ENCODE data around the gene SLC2A10. TPM values are rescaled to one million over a fixed set of nuclear protein-coding genes. Genes with fewer than 3 reads are reported as not detected.

The SLC2A10 gene
- total RNA-seq, result 18.9 TPM
- 10 to 100 TPM; 14.0 to 22.3 (median 17.2) TPM for polyA plus RNA-seq (ENCODE audit: insufficient read depth in 1 of 8, insufficient read length in 8 of 8, low replicate concordance in 1 of 8)
- long read RNA-seq, donor 1, full-length matches to known transcripts, result 3 of 3 reads
- long read RNA-seq, donor 1, partial matches to known transcripts, result 0 of 3 reads
- long read RNA-seq, donor 1, other reads (novel, unspliced or antisense), result 0 of 3 reads
- long read RNA-seq, donor 2, result 0 reads
- long read RNA-seq, donor 3, full-length matches to known transcripts, result 5 of 5 reads
- long read RNA-seq, donor 3, partial matches to known transcripts, result 0 of 5 reads
- long read RNA-seq, donor 3, other reads (novel, unspliced or antisense), result 0 of 5 reads
- long read RNA-seq, donor 4, full-length matches to known transcripts, result 3 of 3 reads
- long read RNA-seq, donor 4, partial matches to known transcripts, result 0 of 3 reads
- long read RNA-seq, donor 4, other reads (novel, unspliced or antisense), result 0 of 3 reads
- long read RNA-seq, donor 5, full-length matches to known transcripts, result 9 of 15 reads
- long read RNA-seq, donor 5, partial matches to known transcripts, result 6 of 15 reads
- long read RNA-seq, donor 5, other reads (novel, unspliced or antisense), result 0 of 15 reads
- long read RNA-seq, donor 6, full-length matches to known transcripts, result 4 of 14 reads
- long read RNA-seq, donor 6, partial matches to known transcripts, result 10 of 14 reads
- long read RNA-seq, donor 6, other reads (novel, unspliced or antisense), result 0 of 14 reads
- long read RNA-seq, donor 7, full-length matches to known transcripts, result 7 of 40 reads
- long read RNA-seq, donor 7, partial matches to known transcripts, result 33 of 40 reads
- long read RNA-seq, donor 7, other reads (novel, unspliced or antisense), result 0 of 40 reads
- long read RNA-seq, donor 8, full-length matches to known transcripts, result 4 of 4 reads
- long read RNA-seq, donor 8, partial matches to known transcripts, result 0 of 4 reads
- long read RNA-seq, donor 8, other reads (novel, unspliced or antisense), result 0 of 4 reads
- long read RNA-seq, donor 9, full-length matches to known transcripts, result 2 of 2 reads
- long read RNA-seq, donor 9, partial matches to known transcripts, result 0 of 2 reads
- long read RNA-seq, donor 9, other reads (novel, unspliced or antisense), result 0 of 2 reads
- long read RNA-seq, donor 10, full-length matches to known transcripts, result 7 of 7 reads
- long read RNA-seq, donor 10, partial matches to known transcripts, result 0 of 7 reads
- long read RNA-seq, donor 10, other reads (novel, unspliced or antisense), result 0 of 7 reads
- long read RNA-seq, donor 11, full-length matches to known transcripts, result 5 of 11 reads
- long read RNA-seq, donor 11, partial matches to known transcripts, result 6 of 11 reads
- long read RNA-seq, donor 11, other reads (novel, unspliced or antisense), result 0 of 11 reads

DNA sequence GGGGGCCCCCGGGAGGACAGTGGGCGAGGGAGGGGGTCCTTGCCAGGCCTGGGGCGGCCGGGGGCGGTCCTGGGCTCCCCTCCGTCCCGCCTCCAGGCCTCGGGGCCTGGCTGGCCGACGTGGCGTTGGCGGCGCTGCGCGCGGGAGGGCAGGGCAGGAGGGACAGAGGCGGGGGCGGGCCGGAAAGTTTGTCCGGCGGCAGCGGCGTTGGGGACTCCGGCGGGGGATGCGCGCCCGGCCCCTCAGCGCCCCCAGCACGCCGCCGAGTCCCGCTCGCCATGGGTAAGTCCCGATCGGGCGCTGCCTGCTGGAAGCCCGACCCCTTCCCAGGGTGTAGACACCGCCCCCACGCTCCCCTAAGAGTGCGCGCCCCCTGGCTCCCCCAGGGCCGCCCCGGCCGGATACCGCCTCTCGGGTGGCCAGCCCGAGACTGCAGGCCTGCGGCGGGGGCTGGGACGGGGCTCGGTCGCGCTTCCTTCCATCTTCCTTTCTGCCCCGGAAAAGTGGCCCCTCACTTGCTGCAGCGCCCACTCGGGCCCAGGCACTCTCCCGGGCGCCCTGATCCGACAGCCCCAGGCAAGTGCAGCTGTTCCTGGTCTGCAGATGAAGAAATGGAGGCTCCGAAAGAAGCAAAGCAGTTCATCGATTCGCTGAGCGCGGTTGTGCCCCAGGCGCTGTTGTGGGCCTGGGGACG lies at the start of gene SLC2A10:
SLC2A10 (plus strand) TSS at position 191 of the 694 bp plus-strand sequence; CDS start at position 279, 88 bp downstream.
- peak within 1 kb of the TSS; percentile 90 for H3K27ac ChIP-seq (ENCODE audit: low read length)
- peaks cover 5% of the 10 kb centered on the region for H3K36me3 ChIP-seq (ENCODE audit: control insufficient read depth, insufficient read depth, low read length)
- H3K4me3 ChIP-seq (ENCODE audit: low read length), result peak within 1 kb of the TSS; percentile 79
- no peaks in the 10 kb centered on the region for H3K9me3 ChIP-seq (replicated peaks; ENCODE audit: control insufficient read depth, low read depth, low read length)
- no peaks in the 10 kb centered on the region for H3K27me3 ChIP-seq (ENCODE audit: control insufficient read depth, insufficient read depth, low read length)
- under 1% methylated on average over 64 of the region's 67 CpGs for WGBS (ENCODE audit: insufficient coverage)
- DNase-seq, result peak; percentile 87
- H3K4me1 ChIP-seq (ENCODE audit: control insufficient read depth, insufficient read depth, low read length), result peaks cover 39% of the 10 kb centered on the region

DNA sequence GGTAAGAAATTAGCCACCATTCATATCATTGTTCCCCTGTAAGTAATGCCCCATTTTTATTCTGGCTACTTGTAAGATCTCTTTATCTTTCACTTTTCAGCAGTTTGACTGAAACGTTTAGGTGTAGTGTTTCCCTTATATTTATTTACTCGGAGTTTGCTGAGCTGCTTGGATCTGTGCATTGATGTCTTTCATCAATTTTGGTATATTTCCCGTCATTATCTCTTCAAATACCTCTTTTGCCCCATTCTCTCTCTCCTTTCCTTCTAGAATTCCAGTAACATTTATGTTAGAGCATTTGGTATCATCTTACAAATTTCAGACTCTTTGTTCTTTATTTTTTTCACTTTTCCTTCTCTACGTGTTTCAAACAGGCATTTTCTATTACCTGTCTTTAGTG lies 49.0 kb upstream of the SLC2A10 start:
- no peaks in the 10 kb centered on the region for H3K36me3 ChIP-seq (ENCODE audit: control insufficient read depth, insufficient read depth, low read length)
- no peak for DNase-seq
- no peaks in the 10 kb centered on the region for H3K9me3 ChIP-seq (replicated peaks; ENCODE audit: control insufficient read depth, low read depth, low read length)
- H3K4me1 ChIP-seq (ENCODE audit: control insufficient read depth, insufficient read depth, low read length), result no peaks in the 10 kb centered on the region
- no peak overlapping the region for H3K4me3 ChIP-seq (ENCODE audit: low read length)
- H3K27ac ChIP-seq (ENCODE audit: low read length), result no peak overlapping the region
- H3K27me3 ChIP-seq (ENCODE audit: control insufficient read depth, insufficient read depth, low read length), result no peaks in the 10 kb centered on the region
- WGBS (ENCODE audit: insufficient coverage), result no CpG with 5 or more reads among the region's 4 CpGs

DNA sequence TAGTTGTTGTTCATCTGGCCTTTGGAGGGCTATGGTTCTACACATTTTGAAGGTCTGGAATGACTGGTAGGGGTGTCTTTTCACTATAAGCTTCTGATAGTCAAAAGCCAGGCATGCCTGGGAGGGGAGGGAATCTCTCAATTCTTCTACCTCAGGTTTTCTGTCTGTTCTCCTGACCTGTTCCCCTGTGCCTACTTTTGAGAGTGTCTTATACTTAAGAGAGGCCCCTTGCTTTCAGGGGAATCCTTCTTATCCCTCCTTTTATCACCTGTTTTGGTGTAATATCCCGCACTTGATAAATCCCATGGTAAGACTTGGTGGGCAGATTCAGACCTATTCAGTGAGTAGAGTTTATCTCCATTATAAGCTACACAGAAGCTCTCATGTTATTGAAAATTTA lies 47.8 kb upstream of the SLC2A10 start:
- Histone ChIP-seq H3K4me1 (ENCODE audit: control insufficient read depth, insufficient read depth, low read length) (no peaks in the 10 kb centered on the region), H3K27ac (ENCODE audit: low read length) (no peak overlapping the region), H3K9me3 (replicated peaks; ENCODE audit: control insufficient read depth, low read depth, low read length) (no peaks in the 10 kb centered on the region), H3K27me3 (ENCODE audit: control insufficient read depth, insufficient read depth, low read length) (no peaks in the 10 kb centered on the region), H3K4me3 (ENCODE audit: low read length) (no peak overlapping the region), H3K36me3 (ENCODE audit: control insufficient read depth, insufficient read depth, low read length) (no peaks in the 10 kb centered on the region)
- no CpG with 5 or more reads among the region's 1 CpG for WGBS (ENCODE audit: insufficient coverage)
- no peak for DNase-seq

DNA sequence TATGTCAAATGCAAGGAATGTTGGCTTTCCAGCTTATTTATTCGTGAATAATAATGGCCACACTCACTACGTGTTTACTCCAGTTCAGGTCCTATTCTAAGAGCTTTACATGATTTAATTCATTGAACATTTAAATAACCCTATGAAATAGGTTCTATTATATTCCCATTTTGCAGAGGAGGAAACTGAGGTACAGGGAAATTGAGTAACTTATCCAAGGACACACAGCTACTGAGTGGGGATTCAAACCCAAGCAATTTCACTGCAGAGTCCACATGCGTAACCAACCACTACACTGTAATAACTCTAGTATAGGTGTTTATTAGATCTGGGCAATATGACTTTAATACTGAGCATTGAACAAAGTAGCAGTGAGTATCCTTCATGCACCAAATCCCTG lies 45.9 kb upstream of the SLC2A10 start:
- no peak overlapping the region for H3K4me3 ChIP-seq (ENCODE audit: low read length)

DNA sequence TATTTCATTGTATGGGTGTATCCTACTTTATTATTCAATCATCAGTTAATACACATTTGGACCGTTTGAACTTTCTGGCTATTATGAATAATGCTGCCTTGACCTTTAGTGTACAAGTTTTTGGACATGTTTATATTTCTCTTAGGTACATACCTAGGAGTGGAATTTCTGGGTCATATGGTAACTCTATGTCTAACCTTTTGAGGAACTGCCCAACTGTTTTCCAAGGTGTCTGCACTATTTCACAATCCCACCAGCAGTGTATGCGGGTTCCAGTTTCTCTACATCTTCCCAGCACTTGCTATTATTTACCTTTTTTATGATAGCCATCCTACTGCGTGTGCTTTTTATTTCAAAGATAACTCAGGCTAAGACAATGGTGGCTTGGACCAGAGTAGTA lies 43.8 kb upstream of the SLC2A10 start:
- no peak for DNase-seq
- Histone ChIP-seq H3K4me1 (ENCODE audit: control insufficient read depth, insufficient read depth, low read length) (no peaks in the 10 kb centered on the region), H3K27ac (ENCODE audit: low read length) (no peak overlapping the region), H3K4me3 (ENCODE audit: low read length) (no peak overlapping the region), H3K27me3 (ENCODE audit: control insufficient read depth, insufficient read depth, low read length) (no peaks in the 10 kb centered on the region), H3K36me3 (ENCODE audit: control insufficient read depth, insufficient read depth, low read length) (no peaks in the 10 kb centered on the region), H3K9me3 (replicated peaks; ENCODE audit: control insufficient read depth, low read depth, low read length) (peaks cover 2% of the 10 kb centered on the region)
- 89% methylated on average over 1 of the region's 3 CpGs for WGBS (ENCODE audit: insufficient coverage)

More for the DNA sequence above, 45.9 kb upstream of the SLC2A10 start:
- Histone ChIP-seq H3K36me3 (ENCODE audit: control insufficient read depth, insufficient read depth, low read length) (no peaks in the 10 kb centered on the region), H3K9me3 (replicated peaks; ENCODE audit: control insufficient read depth, low read depth, low read length) (no peaks in the 10 kb centered on the region), H3K4me1 (ENCODE audit: control insufficient read depth, insufficient read depth, low read length) (no peaks in the 10 kb centered on the region), H3K27me3 (ENCODE audit: control insufficient read depth, insufficient read depth, low read length) (no peaks in the 10 kb centered on the region), H3K27ac (ENCODE audit: low read length) (no peak overlapping the region)
- no CpG with 5 or more reads among the region's 3 CpGs for WGBS (ENCODE audit: insufficient coverage)
- no peak for DNase-seq

DNA sequence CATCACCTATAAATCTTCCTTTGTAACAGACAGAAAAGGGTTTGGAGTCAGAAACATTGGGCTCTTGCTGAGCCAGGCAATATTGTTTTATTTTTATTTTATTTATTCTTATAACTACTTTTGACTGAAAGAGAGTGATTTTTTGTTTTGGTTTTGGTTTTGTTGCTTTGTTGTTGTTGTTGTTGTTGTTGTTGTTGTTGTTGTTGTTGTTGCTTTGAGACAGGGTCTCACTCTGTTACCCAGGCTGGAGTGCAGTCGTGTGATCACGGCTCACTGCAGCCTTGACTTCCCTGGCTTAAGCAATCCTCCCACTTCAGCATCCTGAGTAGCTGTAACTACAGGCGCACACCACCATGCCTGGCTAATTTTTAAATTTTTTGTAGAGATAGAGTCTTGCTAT lies 43.1 kb upstream of the SLC2A10 start:
- H3K27me3 ChIP-seq (ENCODE audit: control insufficient read depth, insufficient read depth, low read length), result no peaks in the 10 kb centered on the region
- no peaks in the 10 kb centered on the region for H3K4me1 ChIP-seq (ENCODE audit: control insufficient read depth, insufficient read depth, low read length)
- H3K27ac ChIP-seq (ENCODE audit: low read length), result no peak overlapping the region
- no peak for DNase-seq
- no peaks in the 10 kb centered on the region for H3K36me3 ChIP-seq (ENCODE audit: control insufficient read depth, insufficient read depth, low read length)
- H3K9me3 ChIP-seq (replicated peaks; ENCODE audit: control insufficient read depth, low read depth, low read length), result peaks cover 2% of the 10 kb centered on the region
- no CpG with 5 or more reads among the region's 3 CpGs for WGBS (ENCODE audit: insufficient coverage)
- H3K4me3 ChIP-seq (ENCODE audit: low read length), result no peak overlapping the region

DNA sequence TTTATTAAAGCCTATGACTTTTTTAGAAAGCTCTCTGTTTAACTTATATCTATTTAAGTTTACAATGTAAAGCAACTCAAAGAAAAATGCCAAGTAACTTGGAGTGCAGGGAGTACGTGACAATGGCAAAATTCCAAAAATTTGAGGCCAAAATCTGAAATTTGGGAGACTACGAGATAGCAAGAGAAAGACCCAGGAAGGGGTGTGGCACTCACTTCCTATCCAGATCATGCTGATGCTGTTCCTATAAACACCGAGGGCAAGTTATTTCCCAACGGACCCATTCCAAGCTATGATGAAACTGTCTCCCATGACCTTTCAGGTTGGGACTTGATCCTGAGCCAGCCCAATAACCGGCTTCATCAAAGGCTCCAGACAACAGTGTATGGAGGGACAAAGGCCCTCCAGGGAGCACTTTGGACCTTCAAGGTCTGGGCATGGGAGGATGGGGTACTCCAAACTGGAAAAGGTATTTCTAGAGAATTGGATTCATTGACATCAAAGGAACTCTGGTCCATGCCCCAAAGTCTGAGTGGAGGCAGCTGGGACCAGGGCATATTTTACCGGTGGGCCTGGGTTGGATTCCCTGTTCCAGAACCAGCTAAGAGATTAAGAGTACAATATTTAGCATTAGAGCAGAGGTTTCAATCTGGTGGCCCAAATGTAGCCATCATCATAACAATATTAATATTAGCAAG lies 42.5 kb upstream of the SLC2A10 start:
- WGBS (ENCODE audit: insufficient coverage), result 85% methylated on average over 4 of the region's 6 CpGs
- Histone ChIP-seq H3K9me3 (replicated peaks; ENCODE audit: control insufficient read depth, low read depth, low read length) (peaks cover 5% of the 10 kb centered on the region), H3K4me3 (ENCODE audit: low read length) (no peak overlapping the region)

DNA sequence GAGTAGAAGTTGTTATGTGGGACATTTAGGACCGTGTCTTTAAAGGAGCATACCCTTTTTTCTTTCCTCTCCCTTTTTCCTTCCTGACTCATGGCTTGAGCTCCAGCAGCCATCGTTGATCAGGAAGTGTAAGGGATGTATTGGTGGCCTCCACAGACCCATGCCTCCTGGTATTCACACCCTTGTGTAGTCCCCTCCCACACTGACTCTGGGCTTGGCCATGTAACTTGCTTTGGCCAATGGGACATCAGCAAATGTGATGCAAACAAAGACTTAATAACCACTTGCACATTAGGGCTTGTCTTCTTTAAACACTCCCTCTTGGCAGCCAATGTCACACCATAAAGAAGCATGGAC lies 39.2 kb upstream of the SLC2A10 start:
- no peaks in the 10 kb centered on the region for H3K4me1 ChIP-seq (ENCODE audit: control insufficient read depth, insufficient read depth, low read length)
- H3K9me3 ChIP-seq (replicated peaks; ENCODE audit: control insufficient read depth, low read depth, low read length), result peaks cover 7% of the 10 kb centered on the region
- no peak for DNase-seq
- H3K27me3 ChIP-seq (ENCODE audit: control insufficient read depth, insufficient read depth, low read length), result no peaks in the 10 kb centered on the region
- no CpG with 5 or more reads among the region's 2 CpGs for WGBS (ENCODE audit: insufficient coverage)
- H3K36me3 ChIP-seq (ENCODE audit: control insufficient read depth, insufficient read depth, low read length), result no peaks in the 10 kb centered on the region
- H3K4me3 ChIP-seq (ENCODE audit: low read length), result no peak overlapping the region
- H3K27ac ChIP-seq (ENCODE audit: low read length), result no peak overlapping the region

More for the DNA sequence above, 42.5 kb upstream of the SLC2A10 start:
- no peaks in the 10 kb centered on the region for H3K36me3 ChIP-seq (ENCODE audit: control insufficient read depth, insufficient read depth, low read length)
- no peaks in the 10 kb centered on the region for H3K4me1 ChIP-seq (ENCODE audit: control insufficient read depth, insufficient read depth, low read length)
- H3K27me3 ChIP-seq (ENCODE audit: control insufficient read depth, insufficient read depth, low read length), result no peaks in the 10 kb centered on the region
- DNase-seq, result no peak
- no peak overlapping the region for H3K27ac ChIP-seq (ENCODE audit: low read length)
